PFSK-1 (cell line): ENCODE results near the gene EEFSEC.

Source experiments
- FOXP2 ChIP-seq: optimal IDR thresholded peaks from 2 replicates; pipeline ENCODE3; 2011; ENCODE audit warnings: borderline replicate concordance, control low read depth, inconsistent platforms; ENCODE audit not compliant: insufficient read depth; ENCODE audit errors: extremely low read length, extremely low read depth
- POLR2AphosphoS5 ChIP-seq: IDR thresholded peaks from 2 replicates; pipeline ENCODE4 v1.6.1; 2012; ENCODE audit warnings: low read depth, mild to moderate bottlenecking, control low read depth, low read length, moderate library complexity
- REST ChIP-seq, 2 experiments: IDR thresholded peaks; 2 replicates each; pipeline versions ENCODE4 v1.6.1 to v1.8.0; 2011 to 2012; ENCODE audit warnings: low read depth in 2 of 2, low read length in 2 of 2, control low read depth in 1 of 2, inconsistent platforms in 1 of 2, mild to moderate bottlenecking in 1 of 2, moderate library complexity in 1 of 2; ENCODE audit not compliant: insufficient read depth in 1 of 2
- SIN3A ChIP-seq: IDR thresholded peaks from 2 replicates; pipeline ENCODE4 v1.6.1; 2012; ENCODE audit warnings: mild to moderate bottlenecking, low read length, moderate library complexity, borderline replicate concordance; ENCODE audit not compliant: insufficient read depth
- TAF1 ChIP-seq: IDR thresholded peaks from 2 replicates; pipeline ENCODE4 v1.6.1; 2012; ENCODE audit warnings: low read length, control low read depth, borderline replicate concordance; ENCODE audit not compliant: insufficient read depth

Gene EEFSEC

GRCh38 chr3:128280481-128281052, 127.3 kb downstream of the EEFSEC start:
- no peak for TF ChIP-seq SIN3A
- no peak for TF ChIP-seq FOXP2
- no peak for TF ChIP-seq REST (IDR thresholded peaks at IDR 0.05; ENCODE audit: insufficient read depth in 1 of 2, low read depth in 2 of 2, low read length in 2 of 2)
- no peak for TF ChIP-seq TAF1
- TF ChIP-seq POLR2AphosphoS5, result no peak

- TF ChIP-seq REST (IDR thresholded peaks at IDR 0.05; ENCODE audit: insufficient read depth in 1 of 2, low read depth in 2 of 2, low read length in 2 of 2) (no peak), TAF1 (no peak), POLR2AphosphoS5 (no peak), FOXP2 (no peak), SIN3A (no peak)
Observed at GRCh38 chr3:128281056-128281455, 127.8 kb downstream of the EEFSEC start.

- no peak for TF ChIP-seq FOXP2
- TF ChIP-seq REST (IDR thresholded peaks at IDR 0.05; ENCODE audit: insufficient read depth in 1 of 2, low read depth in 2 of 2, low read length in 2 of 2), result no peak
- no peak for TF ChIP-seq TAF1
- no peak for TF ChIP-seq POLR2AphosphoS5
- TF ChIP-seq SIN3A, result no peak
Observed at GRCh38 chr3:128281461-128282367, 128.4 kb downstream of the EEFSEC start.

GRCh38 chr3:128282380-128283196, 129.3 kb downstream of the EEFSEC start:
- TF ChIP-seq FOXP2 (no peak), REST (IDR thresholded peaks at IDR 0.05; ENCODE audit: insufficient read depth in 1 of 2, low read depth in 2 of 2, low read length in 2 of 2) (no peak), TAF1 (no peak), SIN3A (no peak), POLR2AphosphoS5 (no peak)
